HG03469 (cell line): ENCODE measurements around the gene ZNF862.
"Not testable (repeated sequence)": the region's sequence is repeated elsewhere in the genome, so short reads cannot be mapped to it uniquely, and the experiment has no call there.

Source experiments
- ATAC-seq: cut with Tn5 transposase; IDR thresholded peaks from one replicate; pipeline ENCODE4 v1.9.1; 2021; ENCODE audit warnings: mild to moderate bottlenecking, moderate library complexity, moderate number of reproducible peaks; ENCODE audit not compliant: unreplicated experiment

Gene ZNF862

DNA sequence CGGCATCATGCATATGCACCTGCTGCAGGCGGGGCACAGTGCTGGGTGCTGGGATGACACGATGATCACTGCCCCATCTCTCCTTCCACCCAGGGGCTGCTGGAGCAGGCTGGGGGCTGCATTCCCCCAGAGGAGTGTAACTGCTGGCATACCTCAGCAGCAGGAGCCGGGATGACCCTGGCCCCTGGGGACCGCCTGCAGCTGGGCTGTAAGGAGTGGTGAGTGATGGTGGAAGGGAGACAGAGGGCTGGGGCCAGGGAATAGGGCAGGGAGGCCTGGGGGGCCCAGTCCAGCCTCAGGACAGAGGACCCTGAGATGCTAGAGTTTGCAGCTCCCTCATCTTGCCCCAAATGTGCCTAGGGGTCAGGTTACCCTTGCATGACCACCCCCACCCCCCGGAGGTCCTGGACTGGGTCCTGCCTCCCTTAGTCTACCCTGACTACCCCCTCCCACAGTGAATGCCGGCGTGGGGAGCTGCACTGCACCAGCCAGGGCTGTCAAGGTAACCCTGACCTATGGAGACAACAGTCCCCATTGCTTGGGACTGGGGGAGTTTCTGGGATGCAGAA lies 14.5 kb upstream of the ZNF862 start:
- no peak for ATAC-seq

DNA sequence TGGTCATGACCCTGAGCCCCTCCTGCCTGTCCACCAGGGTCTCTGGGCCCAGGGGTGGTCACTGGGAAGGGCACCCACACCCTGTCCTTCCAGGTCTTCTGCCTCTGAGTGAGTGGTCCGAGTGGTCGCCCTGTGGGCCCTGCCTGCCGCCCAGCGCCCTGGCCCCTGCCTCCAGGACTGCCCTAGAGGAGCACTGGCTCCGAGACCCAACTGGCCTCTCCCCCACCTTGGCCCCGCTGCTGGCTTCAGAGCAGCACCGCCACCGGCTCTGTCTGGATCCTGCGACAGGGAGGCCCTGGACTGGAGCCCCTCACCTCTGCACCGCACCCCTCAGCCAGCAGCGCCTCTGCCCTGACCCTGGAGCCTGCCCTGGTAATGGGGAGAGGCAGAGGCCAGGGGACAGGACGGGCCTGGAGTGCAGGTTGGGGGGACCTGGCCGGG lies 13.9 kb upstream of the ZNF862 start:
- no peak for ATAC-seq

DNA sequence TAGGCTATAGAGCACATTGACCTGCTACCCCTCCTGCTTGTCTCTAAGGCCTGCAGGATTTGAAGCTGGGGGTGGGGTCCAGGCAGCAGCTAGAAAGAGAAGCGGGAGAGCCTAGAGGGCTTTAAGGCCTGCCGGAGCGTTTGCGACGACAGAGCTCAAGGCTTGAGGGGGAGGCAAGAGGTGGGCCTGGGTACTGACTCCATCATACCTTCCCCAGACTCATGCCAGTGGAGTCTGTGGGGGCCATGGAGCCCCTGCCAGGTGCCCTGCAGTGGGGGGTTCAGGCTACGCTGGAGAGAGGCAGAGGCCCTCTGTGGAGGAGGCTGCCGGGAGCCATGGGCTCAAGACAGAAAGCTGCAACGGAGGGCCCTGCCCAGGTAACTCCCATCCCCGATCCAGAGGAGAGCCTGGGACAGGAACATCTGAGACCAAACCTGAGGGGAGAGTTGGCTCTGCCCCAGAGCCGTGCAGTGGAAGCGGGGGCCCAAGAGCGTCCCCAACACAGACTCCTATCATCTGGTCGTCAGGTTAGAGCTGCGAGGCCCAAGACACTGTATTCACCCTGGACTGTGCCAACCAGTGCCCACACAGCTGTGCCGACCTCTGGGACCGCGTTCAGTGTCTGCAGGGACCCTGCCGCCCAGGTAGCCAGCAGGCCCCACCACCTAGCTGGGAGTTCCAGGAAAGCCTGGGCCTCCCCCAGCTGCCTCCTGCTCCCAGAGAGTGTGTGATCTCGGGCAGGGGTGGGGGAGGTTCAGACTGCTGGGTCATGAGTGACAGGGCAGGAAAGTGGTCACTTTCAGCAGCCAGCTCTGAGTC lies 13.2 kb upstream of the ZNF862 start:
- no peak for ATAC-seq

DNA sequence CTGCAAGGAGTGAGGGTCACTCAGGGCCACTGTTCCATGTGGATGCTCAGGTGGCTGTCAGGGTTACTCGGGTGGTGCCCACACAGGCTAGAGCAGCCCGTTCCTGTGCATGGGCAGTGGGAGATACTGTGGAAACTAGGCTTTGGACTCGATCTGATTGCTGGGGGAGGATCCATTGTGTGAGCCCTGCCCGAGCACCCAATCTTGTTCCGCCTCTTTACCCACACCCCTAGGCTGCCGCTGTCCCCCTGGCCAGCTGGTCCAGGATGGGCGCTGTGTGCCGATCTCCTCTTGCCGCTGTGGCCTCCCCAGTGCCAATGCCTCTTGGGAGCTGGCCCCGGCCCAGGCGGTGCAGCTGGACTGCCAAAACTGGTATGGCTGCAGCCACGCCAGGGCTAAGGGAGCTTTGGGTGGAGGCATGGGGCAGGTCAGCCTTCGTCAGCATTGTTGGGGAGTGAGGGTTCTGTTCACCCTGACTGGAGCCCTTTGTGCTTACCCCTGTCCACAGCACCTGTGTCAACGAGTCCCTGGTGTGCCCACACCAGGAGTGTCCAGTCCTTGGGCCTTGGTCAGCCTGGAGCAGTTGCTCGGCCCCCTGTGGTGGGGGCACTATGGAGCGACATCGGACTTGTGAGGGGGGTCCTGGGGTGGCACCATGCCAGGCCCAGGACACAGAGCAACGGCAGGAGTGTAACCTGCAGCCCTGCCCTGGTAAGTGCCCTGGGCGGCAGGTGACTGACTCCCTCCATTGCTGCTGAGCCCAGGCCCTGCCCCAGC lies 12.4 kb upstream of the ZNF862 start:
- no peak for ATAC-seq

DNA sequence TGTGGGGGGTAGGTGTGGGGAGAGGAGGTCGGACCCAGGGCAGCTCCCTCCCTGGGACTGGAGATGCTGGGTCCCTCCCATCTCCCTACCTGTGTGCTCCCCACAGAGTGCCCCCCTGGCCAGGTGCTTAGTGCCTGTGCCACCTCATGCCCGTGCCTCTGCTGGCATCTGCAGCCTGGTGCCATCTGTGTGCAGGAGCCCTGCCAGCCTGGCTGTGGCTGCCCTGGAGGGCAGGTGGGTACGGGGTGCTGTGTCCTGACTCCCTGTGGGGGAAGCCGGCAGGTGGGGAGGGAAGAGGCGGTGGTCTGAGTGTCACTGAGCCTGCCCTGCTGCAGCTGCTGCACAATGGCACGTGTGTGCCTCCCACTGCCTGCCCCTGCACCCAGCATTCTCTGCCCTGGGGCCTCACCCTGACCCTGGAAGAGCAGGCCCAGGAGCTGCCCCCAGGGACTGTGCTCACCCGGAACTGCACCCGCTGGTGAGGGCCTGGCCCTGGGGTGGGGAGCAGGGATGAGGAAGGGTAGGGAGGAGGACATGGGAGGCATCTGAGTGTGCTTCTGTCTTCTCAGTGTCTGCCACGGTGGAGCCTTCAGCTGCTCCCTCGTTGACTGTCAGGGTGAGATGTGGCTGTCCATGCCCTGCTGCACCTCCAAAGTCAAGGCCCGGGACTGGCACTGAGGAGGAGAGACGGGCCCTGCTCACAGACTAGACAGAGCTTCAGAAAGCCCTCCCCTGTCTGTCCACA lies 11.7 kb upstream of the ZNF862 start:
- ATAC-seq = no peak

DNA sequence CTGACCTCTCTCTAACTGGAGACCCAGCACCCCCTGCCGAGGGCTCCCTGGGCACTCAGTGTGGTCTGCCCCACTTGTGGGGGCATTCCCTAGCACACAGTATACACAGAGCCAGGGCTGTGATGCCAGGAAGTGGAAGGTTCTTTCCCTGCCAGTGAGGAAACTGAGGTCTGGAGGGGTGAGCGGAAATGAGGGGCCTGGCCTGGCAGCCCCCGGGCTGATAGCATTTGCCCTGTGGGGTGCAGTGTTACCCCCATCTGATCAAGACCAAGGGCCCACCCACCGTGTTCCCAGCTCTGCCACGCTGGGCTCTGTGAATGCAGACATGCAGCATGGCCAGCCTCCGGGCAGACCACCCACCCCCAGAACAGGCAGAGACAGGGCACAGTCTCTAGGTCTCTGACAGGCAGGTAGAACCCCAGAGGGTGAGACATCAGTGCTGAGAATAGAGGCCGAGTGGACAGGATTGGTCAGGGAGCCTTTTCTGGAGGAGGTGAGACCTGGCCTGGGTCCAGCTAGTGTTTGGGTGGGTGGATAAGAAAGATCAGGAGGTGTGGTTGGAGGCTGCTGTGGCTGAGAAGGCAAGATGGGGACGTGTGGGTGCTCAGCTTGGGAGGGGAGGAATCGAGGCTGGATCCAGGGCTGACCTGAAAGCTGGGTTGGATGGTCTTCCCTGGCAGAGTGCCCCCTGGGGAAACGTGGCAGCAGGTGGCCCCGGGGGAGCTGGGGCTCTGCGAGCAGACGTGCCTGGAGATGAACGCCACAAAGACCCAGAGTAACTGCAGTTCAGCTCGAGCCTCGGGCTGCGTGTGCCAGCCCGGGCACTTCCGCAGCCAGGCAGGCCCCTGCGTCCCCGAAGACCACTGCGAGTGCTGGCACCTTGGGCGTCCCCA lies 10.8 kb upstream of the ZNF862 start:
- ATAC-seq = no peak

DNA sequence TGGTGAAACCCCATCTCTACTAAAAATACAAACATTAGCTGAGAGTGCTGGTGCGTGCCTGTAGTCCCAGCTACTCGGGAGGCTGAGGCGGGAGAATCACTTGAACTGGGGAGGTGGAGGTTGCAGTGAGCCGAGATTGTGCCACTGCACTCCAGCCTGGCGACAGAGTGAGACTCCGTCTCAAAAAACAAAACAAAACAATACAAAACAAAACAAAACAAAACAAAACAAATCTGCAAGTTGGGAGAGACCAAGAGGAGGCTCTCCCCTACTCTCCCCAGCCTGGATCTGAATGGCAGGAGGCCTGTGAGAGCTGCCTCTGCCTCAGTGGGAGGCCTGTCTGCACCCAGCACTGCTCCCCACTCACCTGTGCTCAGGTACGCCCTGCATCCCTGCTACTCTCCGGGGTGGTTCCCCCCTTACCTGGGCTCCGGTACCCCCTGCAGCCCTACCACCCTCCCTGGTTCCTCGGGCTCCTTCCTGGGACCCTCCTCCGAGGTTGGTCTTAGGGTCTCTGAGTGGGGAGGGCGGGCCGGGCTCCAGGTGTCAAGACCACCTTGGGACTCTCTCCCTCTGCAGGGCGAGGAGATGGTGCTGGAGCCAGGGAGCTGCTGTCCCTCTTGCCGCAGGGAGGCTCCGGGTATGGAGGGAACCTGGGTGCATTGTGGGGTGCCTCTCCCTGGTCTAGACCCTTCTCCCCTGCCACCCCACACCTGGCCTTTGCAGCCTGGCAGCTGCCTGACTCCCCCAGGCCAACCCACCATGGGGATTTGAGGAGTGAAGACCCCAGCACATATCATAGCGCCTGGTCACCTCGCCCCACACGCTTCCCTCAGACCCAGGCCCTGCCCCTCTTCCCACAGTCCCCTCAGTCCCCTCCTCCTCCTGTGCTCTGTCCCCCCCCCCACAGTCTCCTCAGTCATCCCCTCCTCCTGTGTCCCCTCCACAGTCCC lies 9.5 kb upstream of the ZNF862 start:
- ATAC-seq = no peak

DNA sequence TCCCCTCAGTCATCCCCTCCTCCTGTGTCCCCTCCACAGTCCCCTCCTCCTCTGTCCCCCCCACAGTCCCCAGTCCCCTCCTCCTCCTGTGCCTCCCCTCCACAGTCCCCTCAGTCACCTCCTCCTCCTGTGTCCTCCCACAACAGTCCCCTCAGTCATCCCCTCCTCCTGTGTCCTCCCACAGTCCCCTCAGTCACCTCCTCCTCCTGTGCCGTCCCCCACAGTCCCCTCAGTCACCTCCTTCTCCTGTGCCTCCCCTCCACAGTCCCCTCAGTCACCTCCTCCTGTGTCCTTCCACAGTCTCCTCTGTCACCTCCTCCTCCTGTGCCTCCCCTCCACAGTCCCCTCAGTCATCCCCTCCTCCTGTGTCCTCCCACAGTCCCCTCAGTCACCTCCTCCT lies 7.6 kb upstream of the ZNF862 start:
- not testable (repeated sequence) for ATAC-seq

DNA sequence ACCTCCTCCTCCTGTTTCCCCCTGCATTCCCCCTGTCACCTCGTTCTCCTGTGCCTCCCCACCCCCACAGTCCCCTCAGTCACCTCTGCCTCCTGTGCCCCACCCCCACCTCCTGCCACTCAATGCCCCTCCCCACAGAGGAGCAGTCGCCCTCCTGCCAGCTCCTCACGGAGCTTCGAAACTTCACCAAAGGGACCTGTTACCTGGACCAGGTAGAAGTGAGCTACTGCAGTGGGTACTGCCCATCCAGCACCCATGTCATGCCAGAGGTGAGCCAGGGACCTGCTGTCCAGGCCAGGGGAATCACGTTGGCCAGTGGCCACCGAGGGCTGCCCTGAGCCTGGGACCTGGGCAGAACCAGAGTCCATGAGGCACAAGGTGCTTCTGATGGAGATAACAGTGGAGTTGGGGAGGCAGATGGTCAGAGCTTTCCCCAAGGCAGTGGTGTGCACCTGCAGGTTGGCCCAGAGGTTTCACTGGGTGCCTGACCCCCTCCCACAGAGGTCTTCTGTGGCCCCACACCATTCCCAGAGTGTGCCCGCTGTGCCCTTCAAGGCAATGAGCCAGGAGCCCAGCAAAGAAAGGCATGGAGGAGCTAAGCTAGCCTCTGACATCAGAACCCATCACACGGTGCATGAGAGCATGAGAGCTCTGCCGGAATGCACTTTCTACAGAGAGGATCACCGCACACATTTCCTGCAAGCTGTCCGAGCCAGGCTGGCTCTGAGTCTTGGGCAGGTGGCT lies 7.0 kb upstream of the ZNF862 start:
- no peak for ATAC-seq

DNA sequence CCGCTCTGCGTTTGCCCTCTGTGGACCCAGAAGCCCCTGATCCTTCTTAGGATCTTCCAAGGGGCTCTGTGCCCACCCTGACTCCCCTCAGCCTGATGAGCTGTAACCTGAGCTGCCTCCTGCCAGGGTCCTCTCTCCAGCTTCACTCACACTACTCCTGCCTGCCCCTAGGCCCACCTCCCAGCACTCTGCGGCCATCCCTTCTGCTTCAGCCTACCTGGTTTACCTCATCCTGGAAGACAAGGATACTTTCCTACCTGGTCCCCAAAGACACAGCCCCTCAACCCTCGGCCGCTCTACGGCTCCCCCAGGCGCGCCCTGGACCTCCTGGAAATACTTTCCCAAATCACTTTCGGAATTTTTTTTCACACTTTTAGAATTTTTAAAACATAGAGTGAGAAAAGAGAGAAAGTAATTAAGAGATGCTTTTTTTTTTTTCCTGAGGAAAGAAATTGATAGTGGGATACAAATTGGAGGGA lies 6.4 kb upstream of the ZNF862 start:
- ATAC-seq = no peak

DNA sequence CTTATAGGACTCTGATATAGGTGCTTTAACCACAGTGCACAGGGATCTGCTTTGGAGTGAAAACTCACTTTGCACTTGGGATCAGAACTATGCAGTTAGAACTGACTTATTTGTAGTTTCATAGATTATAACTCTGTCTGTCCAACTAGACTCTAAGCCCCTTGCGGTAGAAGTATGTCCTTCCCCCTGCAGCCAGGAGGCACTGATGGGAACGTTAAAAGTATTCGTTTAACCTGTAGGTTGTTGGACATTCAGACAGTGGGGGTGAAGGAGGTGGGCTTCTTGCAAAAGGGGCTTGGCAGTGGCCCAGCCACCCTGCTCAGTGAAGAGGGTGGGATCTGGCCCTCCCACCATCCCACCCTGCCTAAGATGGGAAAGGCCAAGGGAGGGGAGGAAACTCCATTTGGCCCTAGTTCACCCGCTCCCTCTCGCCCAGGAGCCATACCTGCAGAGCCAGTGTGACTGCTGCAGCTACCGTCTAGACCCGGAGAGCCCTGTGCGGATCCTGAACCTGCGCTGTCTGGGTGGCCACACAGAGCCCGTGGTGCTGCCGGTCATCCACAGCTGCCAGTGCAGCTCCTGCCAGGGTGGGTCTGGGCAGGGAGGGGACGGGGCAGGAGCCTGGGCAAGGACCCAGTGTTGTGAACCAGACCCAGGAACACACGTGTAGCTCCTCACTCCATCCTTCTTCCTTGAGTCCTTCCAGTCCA lies 5.7 kb upstream of the ZNF862 start:
- no peak for ATAC-seq

DNA sequence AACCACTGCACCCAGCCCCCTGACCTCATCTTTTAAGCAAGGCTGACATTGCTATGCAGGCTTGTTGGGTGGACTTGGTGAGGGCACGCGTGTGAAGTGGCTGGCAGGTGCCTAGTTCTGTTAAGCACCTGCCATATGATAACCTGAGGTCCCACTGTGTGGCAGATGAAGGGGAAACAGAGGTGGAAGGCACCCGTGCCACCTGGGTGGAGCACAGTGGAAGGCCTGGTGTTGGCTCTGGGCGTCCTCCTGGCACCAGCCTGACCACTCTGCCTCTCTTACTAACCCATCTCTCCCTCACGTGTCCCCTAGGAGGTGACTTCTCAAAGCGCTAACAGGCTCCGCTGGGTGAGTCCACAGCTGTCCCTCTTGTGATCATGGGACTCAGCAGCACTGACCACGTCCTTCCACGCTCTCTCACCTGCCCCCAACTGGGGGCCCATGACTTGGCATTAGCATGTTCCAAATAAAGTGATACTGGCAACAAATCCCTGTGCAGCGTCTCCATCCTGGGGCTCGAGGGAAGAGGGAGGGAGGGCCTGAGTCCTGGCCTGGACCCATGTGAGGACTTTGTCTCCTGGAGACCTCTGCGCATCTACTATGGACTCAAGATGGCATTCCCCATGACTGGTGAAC lies 4.6 kb upstream of the ZNF862 start:
- no peak for ATAC-seq

DNA sequence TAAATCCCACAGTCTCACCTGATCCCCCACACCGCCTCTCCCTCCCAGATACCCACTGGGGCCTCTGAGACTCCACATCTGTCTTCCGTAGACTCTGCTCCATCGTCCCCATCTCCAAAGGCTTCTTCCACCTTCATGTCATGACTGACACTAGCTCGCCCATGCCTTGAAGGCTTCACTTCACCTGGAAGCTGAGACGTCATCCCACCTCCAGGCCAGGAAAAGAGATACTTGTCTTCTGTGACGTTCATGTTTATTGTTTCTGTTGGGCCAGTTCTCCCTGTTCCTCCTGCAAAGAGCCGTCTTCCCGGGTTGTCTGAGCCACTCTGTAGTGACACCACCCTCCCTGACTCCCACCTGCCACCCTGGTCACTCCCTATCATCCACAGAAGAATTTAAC lies 3.6 kb upstream of the ZNF862 start:
- no peak for ATAC-seq

DNA sequence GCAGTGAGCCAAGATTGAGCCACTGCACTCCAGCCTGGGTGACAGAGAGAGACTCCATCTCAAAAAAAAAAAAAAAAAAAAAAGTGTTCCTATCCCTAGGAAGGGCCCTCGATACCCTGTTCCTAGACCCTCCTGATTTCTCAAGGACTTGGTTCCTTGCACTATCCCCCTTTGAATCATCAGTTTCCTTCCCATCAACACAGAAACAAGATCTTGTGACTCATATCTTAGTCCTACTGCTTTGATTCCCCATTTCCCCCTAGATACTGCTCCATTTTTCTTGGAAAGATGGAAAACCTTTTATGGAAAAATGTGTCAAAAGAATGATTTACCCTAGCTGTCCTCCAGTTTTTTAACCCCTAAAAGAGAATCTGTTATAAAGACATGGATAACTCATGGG lies 1.7 kb upstream of the ZNF862 start:
- ATAC-seq = no peak

DNA sequence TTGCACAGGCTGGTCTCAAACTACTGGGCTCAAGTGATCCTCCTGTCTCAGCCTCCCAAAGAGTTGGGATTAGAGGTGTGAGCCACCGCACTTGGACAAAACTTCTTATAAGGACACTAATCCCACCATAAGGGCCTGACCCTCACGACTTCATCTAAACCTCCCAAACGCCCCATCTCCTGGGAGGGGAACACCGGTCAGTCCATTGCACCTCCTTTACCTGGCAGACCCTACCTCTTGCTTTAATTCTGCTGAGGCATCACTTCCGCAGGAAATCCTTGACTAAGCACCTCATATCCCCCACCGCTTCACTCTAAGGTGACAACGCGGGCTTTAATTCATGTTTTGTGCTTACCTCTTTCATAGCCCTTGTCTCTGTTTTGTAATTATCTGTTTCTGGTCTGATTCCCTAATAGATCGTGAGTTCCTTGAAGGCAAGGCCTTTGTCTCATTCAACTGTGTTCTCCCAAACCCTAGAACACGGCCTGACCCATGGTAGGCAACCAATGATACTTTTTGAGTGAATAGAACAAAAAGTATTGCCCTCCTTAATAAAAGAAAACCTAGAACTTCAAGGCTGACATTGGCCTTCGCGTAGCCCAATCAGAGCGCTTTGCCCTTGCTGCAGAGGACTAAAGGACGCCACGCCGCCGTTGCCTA lies 481 bp upstream of the ZNF862 start:
- ATAC-seq = no peak

DNA sequence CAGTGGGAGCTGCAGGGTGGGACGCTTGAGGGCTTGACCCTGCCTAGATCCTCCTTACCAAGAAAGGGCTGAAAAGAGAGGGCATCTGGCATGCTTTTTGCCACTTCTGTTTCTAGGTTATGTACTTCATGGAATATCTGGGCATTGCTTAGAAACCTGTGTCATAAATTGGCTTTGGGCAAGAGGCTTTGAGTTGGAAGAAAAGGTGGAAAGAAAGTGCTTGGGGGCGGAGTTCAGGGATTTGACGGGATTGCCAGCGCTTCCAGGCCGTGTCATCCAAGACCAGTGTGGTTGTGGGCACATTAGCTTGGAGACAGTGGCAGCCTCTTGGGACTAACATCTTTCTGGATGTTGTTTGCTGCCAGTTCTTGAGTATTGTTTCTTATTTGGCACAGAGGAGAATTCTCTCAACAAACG lies 825 bp downstream of the ZNF862 start:
- ATAC-seq = no peak

DNA sequence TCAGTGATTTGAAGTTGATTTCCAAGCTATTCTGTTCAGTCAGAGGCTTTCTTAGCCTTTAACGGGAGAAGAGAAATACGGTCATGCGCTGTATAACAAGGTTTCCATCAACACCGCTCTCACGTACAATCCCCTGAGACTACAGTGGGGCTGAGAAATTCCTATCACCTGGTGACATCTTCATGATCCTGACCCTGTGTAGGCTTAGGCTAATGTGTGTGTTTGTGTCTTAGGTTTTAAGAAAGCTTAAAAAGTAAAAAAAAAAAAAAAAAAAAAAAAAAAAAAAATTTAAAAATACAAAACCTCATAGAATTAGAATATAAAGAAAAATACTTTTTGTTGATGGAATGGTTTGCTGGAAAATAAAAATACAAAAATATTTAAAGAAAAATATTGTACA lies 1.8 kb downstream of the ZNF862 start:
- no peak for ATAC-seq
